Measurements from ENCODE around the gene TMEM263. TPM values are rescaled to one million over a fixed set of nuclear protein-coding genes. Genes with fewer than 3 reads are reported as not detected.
"Not testable (repeated sequence)": the region's sequence is repeated elsewhere in the genome, so short reads cannot be mapped to it uniquely, and the experiment has no call there.

Gene TMEM263
- total RNA-seq, 1 experiment from 2014 or later = 31.3 TPM

DNA sequence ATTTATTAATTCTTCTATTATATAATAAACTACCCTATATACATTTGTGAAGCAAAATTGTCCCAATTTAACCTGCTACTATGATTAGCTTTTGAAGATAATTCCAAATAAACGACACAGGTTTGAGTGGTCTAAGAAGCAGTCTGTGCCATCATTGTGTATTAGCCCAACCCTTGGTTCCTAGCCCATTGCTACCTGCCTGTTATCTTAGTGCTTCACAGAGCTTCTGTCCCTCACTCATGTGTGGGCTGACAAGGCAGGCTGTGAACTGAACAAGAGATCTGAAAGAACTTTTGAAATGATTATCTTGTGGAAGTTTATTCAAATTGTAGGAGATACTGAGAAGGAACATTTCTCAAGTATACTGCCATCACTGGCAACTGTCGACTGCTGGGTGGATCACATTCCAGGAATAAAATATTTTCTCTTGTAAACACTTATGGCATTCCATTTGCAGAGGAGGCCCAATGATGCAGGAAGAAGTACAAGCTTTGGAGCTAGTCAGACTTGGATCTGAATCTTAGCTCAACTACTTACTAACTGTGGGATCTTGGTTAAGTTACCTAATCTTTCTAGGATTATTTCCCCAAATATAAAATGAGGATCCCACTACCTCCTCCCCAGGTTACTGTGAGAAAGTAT, 39.0 kb downstream of the TMEM263 start:
- H3K9me2 ChIP-seq (ENCODE audit: insufficient read depth) = no peaks in the 10 kb centered on the region
- POLR2A ChIA-PET = no interaction called here
- no peaks in the 10 kb centered on the region for H3K9me3 ChIP-seq (ENCODE audit: control insufficient read depth in 1 of 2, insufficient read depth in 1 of 2, low read depth in 1 of 2, low read length in 2 of 2)
- H3K4me3 ChIP-seq (replicated peaks in 1 of 2; ENCODE audit: low read depth in 1 of 2, low read length in 2 of 2) = no peak overlapping the region
- H3K4me1 ChIP-seq (ENCODE audit: control insufficient read depth in 1 of 2, insufficient read depth in 2 of 2, low read length in 2 of 2) = no peaks in the 10 kb centered on the region
- CTCF ChIA-PET = no interaction called here
- no peaks in the 10 kb centered on the region for H3K79me2 ChIP-seq (ENCODE audit: insufficient read depth, low read length)
- H3K27ac ChIP-seq (ENCODE audit: low read depth, low read length) = no peak overlapping the region
- no peak overlapping the region for H2AFZ ChIP-seq (ENCODE audit: low read depth, low read length, poor library complexity, severe bottlenecking)
- no peaks in the 10 kb centered on the region for H3K27me3 ChIP-seq (ENCODE audit: insufficient read depth, low read length)
- no peak for TF ChIP-seq CEBPB (IDR thresholded peaks at IDR 0.05; ENCODE audit: low read depth)
- no peak for TF ChIP-seq FOSL1 (IDR thresholded peaks at IDR 0.05; ENCODE audit: low read depth)
- no peak for TF ChIP-seq CBX3 (IDR thresholded peaks at IDR 0.05; ENCODE audit: low read depth)
- TF ChIP-seq, protein P1, sequence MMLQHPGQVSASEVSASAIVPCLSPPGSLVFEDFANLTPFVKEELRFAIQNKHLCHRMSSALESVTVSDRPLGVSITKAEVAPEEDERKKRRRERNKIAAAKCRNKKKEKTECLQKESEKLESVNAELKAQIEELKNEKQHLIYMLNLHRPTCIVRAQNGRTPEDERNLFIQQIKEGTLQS (IDR thresholded peaks at IDR 0.05) = no peak
- TF ChIP-seq EZH2phosphoT487 (IDR thresholded peaks at IDR 0.05; ENCODE audit: borderline replicate concordance) = no peak
- TF ChIP-seq ZFX (IDR thresholded peaks at IDR 0.05) = no peak
- TF ChIP-seq EZH2 (IDR thresholded peaks at IDR 0.05) = no peak
- TF ChIP-seq, protein P2, sequence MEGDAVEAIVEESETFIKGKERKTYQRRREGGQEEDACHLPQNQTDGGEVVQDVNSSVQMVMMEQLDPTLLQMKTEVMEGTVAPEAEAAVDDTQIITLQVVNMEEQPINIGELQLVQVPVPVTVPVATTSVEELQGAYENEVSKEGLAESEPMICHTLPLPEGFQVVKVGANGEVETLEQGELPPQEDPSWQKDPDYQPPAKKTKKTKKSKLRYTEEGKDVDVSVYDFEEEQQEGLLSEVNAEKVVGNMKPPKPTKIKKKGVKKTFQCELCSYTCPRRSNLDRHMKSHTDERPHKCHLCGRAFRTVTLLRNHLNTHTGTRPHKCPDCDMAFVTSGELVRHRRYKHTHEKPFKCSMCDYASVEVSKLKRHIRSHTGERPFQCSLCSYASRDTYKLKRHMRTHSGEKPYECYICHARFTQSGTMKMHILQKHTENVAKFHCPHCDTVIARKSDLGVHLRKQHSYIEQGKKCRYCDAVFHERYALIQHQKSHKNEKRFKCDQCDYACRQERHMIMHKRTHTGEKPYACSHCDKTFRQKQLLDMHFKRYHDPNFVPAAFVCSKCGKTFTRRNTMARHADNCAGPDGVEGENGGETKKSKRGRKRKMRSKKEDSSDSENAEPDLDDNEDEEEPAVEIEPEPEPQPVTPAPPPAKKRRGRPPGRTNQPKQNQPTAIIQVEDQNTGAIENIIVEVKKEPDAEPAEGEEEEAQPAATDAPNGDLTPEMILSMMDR (IDR thresholded peaks at IDR 0.05 in 2 of 3, conservative IDR thresholded peaks at IDR 0.05 in 1 of 3; ENCODE audit: borderline replicate concordance in 1 of 3, insufficient read depth in 1 of 3, low read depth in 2 of 3, low read length in 2 of 3) = no peak
- no peak for TF ChIP-seq POLR2A (IDR thresholded peaks at IDR 0.05; ENCODE audit: borderline replicate concordance, extremely low read depth, insufficient read depth, insufficient read length)
- TF ChIP-seq ELF1 (IDR thresholded peaks at IDR 0.05; ENCODE audit: borderline replicate concordance, low read depth) = no peak
- ATAC-seq = no peak
- H4K20me1 ChIP-seq (ENCODE audit: insufficient read depth) = no peaks in the 10 kb centered on the region
- no peak overlapping the region for H3K4me2 ChIP-seq (ENCODE audit: low read length)
- RAD21 ChIA-PET (ENCODE audit: low non-redundant PET in 1 of 2, low total read pairs in 2 of 2, uncharacterized antibody in 2 of 2, unreplicated experiment in 2 of 2) = no interaction called here
- H3K36me3 ChIP-seq (ENCODE audit: control insufficient read depth in 1 of 2, insufficient read depth in 2 of 2, low read length in 2 of 2) = no peaks in the 10 kb centered on the region
- no TSS peak for BruUV-seq (replicated peaks)
- intact Hi-C loops (cut with micrococcal nuclease) = no loop called here
- no peak overlapping the region for H3K9ac ChIP-seq (ENCODE audit: low read length)
- no peak for DNase-seq (ENCODE audit: low read depth, low spot score)

DNA sequence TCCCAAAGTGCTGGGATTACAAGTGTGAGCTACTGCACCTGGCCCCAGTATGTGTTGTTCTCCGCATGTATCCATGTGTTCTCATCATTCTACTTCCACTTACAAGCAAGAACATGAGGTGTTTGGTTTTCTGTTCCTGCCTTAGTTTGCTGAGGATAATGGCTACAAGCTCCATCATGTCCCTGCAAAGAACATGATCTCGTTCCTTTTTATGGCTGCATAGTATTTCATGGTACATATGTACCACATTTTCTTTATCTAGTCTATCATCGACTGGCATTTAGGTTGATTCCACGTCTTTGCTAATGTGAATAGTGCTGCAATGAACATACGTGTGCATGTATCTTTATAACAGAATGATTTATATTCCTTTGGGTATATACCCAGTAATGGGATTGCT, 40.4 kb downstream of the TMEM263 start:
- DNase-seq (ENCODE audit: low read depth, low spot score); BruUV-seq (replicated peaks); H3K4me1 ChIP-seq (ENCODE audit: control insufficient read depth in 1 of 2, insufficient read depth in 2 of 2, low read length in 2 of 2); H3K27ac ChIP-seq (ENCODE audit: low read depth, low read length); H3K27me3 ChIP-seq (ENCODE audit: insufficient read depth, low read length); H3K4me3 ChIP-seq (replicated peaks in 1 of 2; ENCODE audit: low read depth in 1 of 2, low read length in 2 of 2); RAD21 ChIA-PET (ENCODE audit: low non-redundant PET in 1 of 2, low total read pairs in 2 of 2, uncharacterized antibody in 2 of 2, unreplicated experiment in 2 of 2); H3K4me2 ChIP-seq (ENCODE audit: low read length); H3K9me3 ChIP-seq (ENCODE audit: control insufficient read depth in 1 of 2, insufficient read depth in 1 of 2, low read depth in 1 of 2, low read length in 2 of 2); intact Hi-C loops (cut with micrococcal nuclease); H2AFZ ChIP-seq (ENCODE audit: low read depth, low read length, poor library complexity, severe bottlenecking); ATAC-seq; POLR2A ChIA-PET; H3K9me2 ChIP-seq (ENCODE audit: insufficient read depth); H3K79me2 ChIP-seq (ENCODE audit: insufficient read depth, low read length); H4K20me1 ChIP-seq (ENCODE audit: insufficient read depth); H3K36me3 ChIP-seq (ENCODE audit: control insufficient read depth in 1 of 2, insufficient read depth in 2 of 2, low read length in 2 of 2); H3K9ac ChIP-seq (ENCODE audit: low read length): not testable (repeated sequence)
- CTCF ChIA-PET = interaction anchor here (1.5 kb wide), 1 partner anchor 18 kb away, joined by 3 read pairs; no protein-coding TSS in a partner anchor
